Hepatocyte (in vitro differentiated cells): ENCODE data around the gene SMTN. TPM values are rescaled to one million over a fixed set of nuclear protein-coding genes. Genes with fewer than 3 reads are reported as not detected.

Experiments used
- DNase-seq: peaks from one replicate; pipeline ENCODE4 v3.0.0-alpha.2; 2016; ENCODE audit warnings: low spot score
- H2AFZ ChIP-seq: fragments of 200-600 bp; sonication (generic); 2 replicates; pipeline ENCODE4 v1.6.0; 2016; ENCODE audit warnings: antibody characterized with exemption, mild to moderate bottlenecking
- H3K27ac ChIP-seq: fragments of 200-600 bp; sonication (generic); 2 replicates; pipeline ENCODE4 v1.5.1; 2016; ENCODE audit warnings: mild to moderate bottlenecking
- H3K27me3 ChIP-seq: fragments of 200-600 bp; sonication (generic); 2 replicates; pipeline ENCODE4 v1.6.1; 2016
- H3K36me3 ChIP-seq: fragments of 200-600 bp; sonication (generic); replicated peaks from 2 replicates; pipeline ENCODE4 v1.5.1; 2016; ENCODE audit warnings: low read depth; ENCODE audit not compliant: insufficient read depth
- H3K4me1 ChIP-seq: fragments of 200-600 bp; sonication (generic); 2 replicates; pipeline ENCODE4 v1.5.1; 2016; ENCODE audit warnings: mild to moderate bottlenecking, moderate library complexity; ENCODE audit not compliant: insufficient read depth
- H3K4me2 ChIP-seq: fragments of 200-600 bp; sonication (generic); 2 replicates; pipeline ENCODE4 v1.6.0; 2016
- H3K4me3 ChIP-seq: fragments of 200-600 bp; sonication (generic); 2 replicates; pipeline ENCODE4 v1.5.1; 2016; ENCODE audit warnings: mild to moderate bottlenecking
- H3K79me2 ChIP-seq: fragments of 200-600 bp; sonication (generic); 2 replicates; pipeline ENCODE4 v1.6.0; 2017; ENCODE audit warnings: mild to moderate bottlenecking
- H3K9me2 ChIP-seq: fragments of 200-600 bp; sonication (generic); replicated peaks from 2 replicates; pipeline ENCODE4 v1.6.0; 2017; ENCODE audit warnings: mild to moderate bottlenecking; ENCODE audit not compliant: insufficient read depth
- H3K9me3 ChIP-seq: fragments of 200-600 bp; sonication (generic); 2 replicates; pipeline ENCODE4 v1.5.1; 2016; ENCODE audit warnings: low read depth, mild to moderate bottlenecking
- H4K20me1 ChIP-seq: fragments of 200-600 bp; sonication (generic); 2 replicates; pipeline ENCODE4 v1.6.0; 2016; ENCODE audit warnings: mild to moderate bottlenecking; ENCODE audit not compliant: insufficient read depth, poor library complexity, severe bottlenecking
- EZH2 ChIP-seq: fragments of 200-600 bp; sonication (generic); IDR thresholded peaks from 2 replicates; pipeline ENCODE4 v1.6.1; 2016; ENCODE audit warnings: antibody characterized with exemption, mild to moderate bottlenecking, borderline replicate concordance
- EZH2phosphoT487 ChIP-seq: fragments of 200-600 bp; sonication (generic); IDR thresholded peaks from one replicate; pipeline ENCODE4 v1.6.1; 2018; ENCODE audit warnings: antibody characterized with exemption, mild to moderate bottlenecking, low read depth, moderate library complexity; ENCODE audit not compliant: unreplicated experiment, severe bottlenecking
- WGBS: methylation state at CpG from one replicate; pipeline ENCODE4 v1.1.6; 2016; ENCODE audit warnings: low lambda C conversion rate; ENCODE audit errors: missing lambda C conversion rate; 5-methylcytosine and 5-hydroxymethylcytosine counted together
- polyA plus RNA-seq: library from polyadenylated mRNA; unstranded; fragments of >200 nt; fragmentation: Nextera tagmentation; extraction: Ambion mirVana; gene quantifications from 2 replicates; pipeline ENCODE4 v1.2.1, GENCODE V29; 2016
- total RNA-seq: library from RNA; depleted of rRNA; stranded (reverse); fragments of >200 nt; gene quantifications from 2 replicates; pipeline ENCODE4 v1.2.3, GENCODE V29; 2014
- TF ChIP-seq, protein P1 (sequence below): fragments of 200-600 bp; sonication (generic); IDR thresholded peaks from 2 replicates; pipeline ENCODE4 v1.5.1; 2016; ENCODE audit warnings: antibody characterized with exemption, mild to moderate bottlenecking; ENCODE audit not compliant: poor library complexity

SMTN gene
- total and polyA plus RNA-seq, 2 experiments from 2014 or later = 64.7 to 88.7 TPM

DNA sequence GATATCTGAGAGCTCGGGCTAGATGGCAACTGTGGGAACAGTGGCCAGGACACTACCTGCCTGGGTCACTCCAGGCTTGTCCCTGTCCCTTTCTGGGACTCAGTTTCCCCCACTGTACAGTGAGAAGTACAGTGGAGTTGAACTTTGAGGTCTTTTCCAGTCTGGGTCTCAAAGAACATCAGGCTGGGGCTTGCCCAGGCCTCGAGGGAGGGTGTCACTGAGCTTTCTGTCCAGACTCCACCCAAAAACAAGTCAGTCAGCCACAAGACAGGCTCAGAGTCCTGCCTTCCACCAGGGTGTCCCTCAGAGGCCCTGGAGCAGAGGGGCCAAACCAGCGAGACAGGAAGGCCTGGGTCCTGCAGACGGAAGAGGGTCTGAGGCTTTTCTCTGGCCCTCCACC is 61.2 kb downstream of the SMTN start:
- TF ChIP-seq EZH2phosphoT487 = no peak
- TF ChIP-seq, protein P1, sequence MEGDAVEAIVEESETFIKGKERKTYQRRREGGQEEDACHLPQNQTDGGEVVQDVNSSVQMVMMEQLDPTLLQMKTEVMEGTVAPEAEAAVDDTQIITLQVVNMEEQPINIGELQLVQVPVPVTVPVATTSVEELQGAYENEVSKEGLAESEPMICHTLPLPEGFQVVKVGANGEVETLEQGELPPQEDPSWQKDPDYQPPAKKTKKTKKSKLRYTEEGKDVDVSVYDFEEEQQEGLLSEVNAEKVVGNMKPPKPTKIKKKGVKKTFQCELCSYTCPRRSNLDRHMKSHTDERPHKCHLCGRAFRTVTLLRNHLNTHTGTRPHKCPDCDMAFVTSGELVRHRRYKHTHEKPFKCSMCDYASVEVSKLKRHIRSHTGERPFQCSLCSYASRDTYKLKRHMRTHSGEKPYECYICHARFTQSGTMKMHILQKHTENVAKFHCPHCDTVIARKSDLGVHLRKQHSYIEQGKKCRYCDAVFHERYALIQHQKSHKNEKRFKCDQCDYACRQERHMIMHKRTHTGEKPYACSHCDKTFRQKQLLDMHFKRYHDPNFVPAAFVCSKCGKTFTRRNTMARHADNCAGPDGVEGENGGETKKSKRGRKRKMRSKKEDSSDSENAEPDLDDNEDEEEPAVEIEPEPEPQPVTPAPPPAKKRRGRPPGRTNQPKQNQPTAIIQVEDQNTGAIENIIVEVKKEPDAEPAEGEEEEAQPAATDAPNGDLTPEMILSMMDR = no peak
- TF ChIP-seq EZH2 = no peak
- Histone ChIP-seq H3K27ac (no peak overlapping the region), H3K36me3 (no peaks in the 10 kb centered on the region), H3K4me3 (no peak overlapping the region), H4K20me1 (no peaks in the 10 kb centered on the region), H3K4me2 (no peak overlapping the region), H3K9me2 (no peaks in the 10 kb centered on the region), H2AFZ (no peak overlapping the region), H3K9me3 (peaks cover 4% of the 10 kb centered on the region), H3K27me3 (peaks cover 14% of the 10 kb centered on the region), H3K4me1 (no peaks in the 10 kb centered on the region), H3K79me2 (no peaks in the 10 kb centered on the region)
- 71% methylated on average over 4 of the region's 4 CpGs for WGBS
- no peak for DNase-seq

- 59% methylated on average over 3 of the region's 3 CpGs for WGBS
- Histone ChIP-seq H4K20me1 (no peaks in the 10 kb centered on the region), H3K27me3 (peaks cover 14% of the 10 kb centered on the region), H3K4me1 (no peaks in the 10 kb centered on the region), H3K4me2 (no peak overlapping the region), H3K9me3 (peaks cover 4% of the 10 kb centered on the region), H3K27ac (no peak overlapping the region), H3K79me2 (no peaks in the 10 kb centered on the region), H2AFZ (no peak overlapping the region), H3K9me2 (no peaks in the 10 kb centered on the region), H3K4me3 (no peak overlapping the region), H3K36me3 (no peaks in the 10 kb centered on the region)
- no peak for DNase-seq
- TF ChIP-seq EZH2 (no peak), EZH2phosphoT487 (no peak)
- TF ChIP-seq, protein P1 = no peak
Observed at GRCh38 chr22:31143038-31143437, 61.9 kb downstream of the SMTN start.

GRCh38 chr22:31143537-31143936 is 62.4 kb downstream of the SMTN start:
- Histone ChIP-seq H3K4me3 (no peak overlapping the region), H3K27ac (no peak overlapping the region), H3K36me3 (no peaks in the 10 kb centered on the region), H3K4me1 (no peaks in the 10 kb centered on the region), H2AFZ (no peak overlapping the region), H3K4me2 (no peak overlapping the region), H3K27me3 (peaks cover 14% of the 10 kb centered on the region), H4K20me1 (no peaks in the 10 kb centered on the region), H3K9me2 (no peaks in the 10 kb centered on the region), H3K9me3 (peaks cover 4% of the 10 kb centered on the region), H3K79me2 (no peaks in the 10 kb centered on the region)
- DNase-seq = no peak
- 82% methylated on average over 3 of the region's 3 CpGs for WGBS
- TF ChIP-seq, protein P1 = no peak
- TF ChIP-seq EZH2 = no peak
- no peak for TF ChIP-seq EZH2phosphoT487

- no peaks in the 10 kb centered on the region for H3K36me3 ChIP-seq
- H4K20me1 ChIP-seq = no peaks in the 10 kb centered on the region
- no peak for TF ChIP-seq EZH2
- TF ChIP-seq, protein P1 = no peak
- no peak for TF ChIP-seq EZH2phosphoT487
- H3K9me2 ChIP-seq = no peaks in the 10 kb centered on the region
- no peak overlapping the region for H3K27ac ChIP-seq
- peaks cover 9% of the 10 kb centered on the region for H3K27me3 ChIP-seq
- H2AFZ ChIP-seq = no peak overlapping the region
- no peak overlapping the region for H3K4me2 ChIP-seq
- no peaks in the 10 kb centered on the region for H3K79me2 ChIP-seq
- no peak overlapping the region for H3K4me3 ChIP-seq
- DNase-seq = peak; percentile 38
- H3K4me1 ChIP-seq = no peaks in the 10 kb centered on the region
- H3K9me3 ChIP-seq = peaks cover 4% of the 10 kb centered on the region
Observed at GRCh38 chr22:31144223-31144622, 63.1 kb downstream of the SMTN start.
